MCF 10A (cell line): ENCODE data around the gene KREMEN1. TPM values are rescaled to one million over a fixed set of nuclear protein-coding genes. Genes with fewer than 3 reads are reported as not detected.

Experiments used
- BruUV-seq: library from RNA; stranded (reverse); fragments of 400-500 nt; replicated peaks from 2 replicates; lab custom pipeline; 2021; lab: Mats Ljungman, UMichigan
- CTCF ChIA-PET: fragments of 300-600 bp; sonication (Branson Sonifier 250); formaldehyde crosslinking; extraction: SDS; loops from one replicate; lab custom pipeline; 2021; ENCODE audit warnings: antibody characterized with exemption, inconsistent platforms; lab: Yijun Ruan, JAX
- POLR2A ChIA-PET: fragments of 300-600, 350-650 bp; sonication (Branson Sonifier 250); formaldehyde crosslinking; extraction: SDS; loops from one replicate; lab custom pipeline; 2020; ENCODE audit warnings: antibody characterized with exemption, inconsistent platforms; lab: Yijun Ruan, JAX
- DNase-seq: peaks from one replicate; pipeline ENCODE4 v3.0.0-alpha.2; 2018; ENCODE audit not compliant: unreplicated experiment
- H3K27ac Mint-ChIP-seq: one replicate; pipeline ENCODE4 v1.8.0; 2022; ENCODE audit warnings: mild to moderate bottlenecking, low read depth, mixed read lengths; ENCODE audit not compliant: unreplicated experiment
- H3K27me3 Mint-ChIP-seq: one replicate; pipeline ENCODE4 v1.8.0; 2022; ENCODE audit warnings: mixed read lengths; ENCODE audit not compliant: insufficient read depth, unreplicated experiment
- H3K36me3 Mint-ChIP-seq: one replicate; pipeline ENCODE4 v1.8.0; 2022; ENCODE audit warnings: mild to moderate bottlenecking, moderate library complexity, mixed read lengths; ENCODE audit not compliant: insufficient read depth, unreplicated experiment
- H3K4me1 Mint-ChIP-seq: one replicate; pipeline ENCODE4 v1.8.0; 2022; ENCODE audit warnings: mixed read lengths; ENCODE audit not compliant: insufficient read depth, unreplicated experiment
- H3K4me3 Mint-ChIP-seq: one replicate; pipeline ENCODE4 v1.8.0; 2022; ENCODE audit warnings: mild to moderate bottlenecking, moderate library complexity, mixed read lengths; ENCODE audit not compliant: unreplicated experiment
- H3K9me3 Mint-ChIP-seq: one replicate; pipeline ENCODE4 v1.8.0; 2022; ENCODE audit warnings: mixed read lengths; ENCODE audit not compliant: unreplicated experiment
- intact Hi-C: fragments of 100-400 bp; cut with micrococcal nuclease; formaldehyde crosslinking; loops from 2 replicates; pipeline ENCODE4 v1.14.1; 2022
- total RNA-seq: library from RNA; stranded (reverse); gene quantifications from 2 replicates; pipeline ENCODE4 v1.2.3, GENCODE V29; 2022
- TF ChIP-seq, protein P1 (sequence below): fragments of 200-600 bp; IDR thresholded peaks from one replicate; pipeline ENCODE4 v1.8.0; 2022; ENCODE audit warnings: antibody characterized with exemption, mild to moderate bottlenecking; ENCODE audit not compliant: unreplicated experiment

Gene KREMEN1
- total RNA-seq, 1 experiment from 2014 or later, result 3.6 TPM

GRCh38 chr22:29028468-29028867 is 44.4 kb upstream of the KREMEN1 start:
- TF ChIP-seq, protein P1, sequence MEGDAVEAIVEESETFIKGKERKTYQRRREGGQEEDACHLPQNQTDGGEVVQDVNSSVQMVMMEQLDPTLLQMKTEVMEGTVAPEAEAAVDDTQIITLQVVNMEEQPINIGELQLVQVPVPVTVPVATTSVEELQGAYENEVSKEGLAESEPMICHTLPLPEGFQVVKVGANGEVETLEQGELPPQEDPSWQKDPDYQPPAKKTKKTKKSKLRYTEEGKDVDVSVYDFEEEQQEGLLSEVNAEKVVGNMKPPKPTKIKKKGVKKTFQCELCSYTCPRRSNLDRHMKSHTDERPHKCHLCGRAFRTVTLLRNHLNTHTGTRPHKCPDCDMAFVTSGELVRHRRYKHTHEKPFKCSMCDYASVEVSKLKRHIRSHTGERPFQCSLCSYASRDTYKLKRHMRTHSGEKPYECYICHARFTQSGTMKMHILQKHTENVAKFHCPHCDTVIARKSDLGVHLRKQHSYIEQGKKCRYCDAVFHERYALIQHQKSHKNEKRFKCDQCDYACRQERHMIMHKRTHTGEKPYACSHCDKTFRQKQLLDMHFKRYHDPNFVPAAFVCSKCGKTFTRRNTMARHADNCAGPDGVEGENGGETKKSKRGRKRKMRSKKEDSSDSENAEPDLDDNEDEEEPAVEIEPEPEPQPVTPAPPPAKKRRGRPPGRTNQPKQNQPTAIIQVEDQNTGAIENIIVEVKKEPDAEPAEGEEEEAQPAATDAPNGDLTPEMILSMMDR, result no peak
- no TSS peak for BruUV-seq
- Mint-ChIP-seq H3K4me3 (no peak overlapping the region), H3K9me3 (no peaks in the 10 kb centered on the region), H3K27ac (no peak overlapping the region), H3K36me3 (no peaks in the 10 kb centered on the region), H3K4me1 (peaks cover 22% of the 10 kb centered on the region), H3K27me3 (no peaks in the 10 kb centered on the region)
- intact Hi-C loops, result no loop called here
- DNase-seq, result no peak
- ChIA-PET POLR2A (interaction anchor here (0.6 kb wide), 1 partner anchor 124 kb away, joined by 4 read pairs; no protein-coding TSS in a partner anchor), CTCF (interaction anchor here (0.9 to 1.8 kb wide), 3 partner anchors 12 to 428 kb away, joined by 3 to 7 read pairs (median 4); no protein-coding TSS in a partner anchor)

DNA sequence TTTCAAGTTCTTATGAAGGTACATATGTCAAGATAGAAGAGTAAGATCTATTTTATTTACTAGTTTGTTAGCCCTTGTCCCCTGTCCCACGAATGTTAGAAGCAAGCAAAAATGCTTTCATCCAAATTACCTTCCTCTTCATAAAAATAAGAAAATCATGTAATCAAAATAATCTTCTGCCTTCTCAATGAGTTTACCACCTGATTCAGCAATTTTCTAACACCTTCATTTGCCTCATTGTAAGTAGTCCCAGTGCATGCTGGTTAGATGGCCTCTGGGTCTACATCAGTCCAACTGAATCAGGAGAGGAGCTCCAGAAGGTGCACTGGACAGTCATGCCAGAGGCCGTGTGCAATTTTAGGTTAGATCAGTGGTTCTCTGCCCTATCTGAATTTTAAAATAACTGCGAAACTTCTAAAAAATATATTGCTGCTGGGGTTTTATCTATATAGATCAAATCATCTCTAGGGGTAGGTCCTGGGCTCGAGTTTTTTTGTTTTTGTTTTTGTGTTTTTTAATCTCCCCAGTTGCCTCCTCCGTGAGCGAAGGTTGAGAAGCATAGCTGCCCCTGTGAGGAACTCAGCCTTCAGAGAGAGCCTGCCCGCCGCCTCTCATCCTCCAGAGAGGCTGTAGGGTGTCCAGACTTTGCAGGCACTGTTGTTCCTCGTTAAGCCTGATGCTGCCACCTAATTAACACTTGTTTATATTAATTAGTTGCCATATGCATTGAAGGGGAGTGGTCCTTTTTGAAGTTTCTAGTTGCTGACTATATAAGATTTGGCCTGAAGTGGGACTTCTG is 43.4 kb upstream of the KREMEN1 start:
- Mint-ChIP-seq H3K36me3 (no peaks in the 10 kb centered on the region), H3K4me3 (no peak overlapping the region), H3K27ac (no peak overlapping the region), H3K27me3 (no peaks in the 10 kb centered on the region), H3K4me1 (peaks cover 22% of the 10 kb centered on the region), H3K9me3 (no peaks in the 10 kb centered on the region)
- TF ChIP-seq, protein P1, result no peak
- CTCF ChIA-PET, result interaction anchor here (0.5 to 3.4 kb wide), 4 partner anchors 11 to 429 kb away, joined by 3 to 21 read pairs (median 6); no protein-coding TSS in a partner anchor
- no peak for DNase-seq
- no TSS peak for BruUV-seq
- POLR2A ChIA-PET, result interaction anchor here (0.6 to 2.4 kb wide), 2 partner anchors 52 to 185 kb away, joined by 3 to 8 read pairs; no protein-coding TSS in a partner anchor
- intact Hi-C loops, result no loop called here

DNA sequence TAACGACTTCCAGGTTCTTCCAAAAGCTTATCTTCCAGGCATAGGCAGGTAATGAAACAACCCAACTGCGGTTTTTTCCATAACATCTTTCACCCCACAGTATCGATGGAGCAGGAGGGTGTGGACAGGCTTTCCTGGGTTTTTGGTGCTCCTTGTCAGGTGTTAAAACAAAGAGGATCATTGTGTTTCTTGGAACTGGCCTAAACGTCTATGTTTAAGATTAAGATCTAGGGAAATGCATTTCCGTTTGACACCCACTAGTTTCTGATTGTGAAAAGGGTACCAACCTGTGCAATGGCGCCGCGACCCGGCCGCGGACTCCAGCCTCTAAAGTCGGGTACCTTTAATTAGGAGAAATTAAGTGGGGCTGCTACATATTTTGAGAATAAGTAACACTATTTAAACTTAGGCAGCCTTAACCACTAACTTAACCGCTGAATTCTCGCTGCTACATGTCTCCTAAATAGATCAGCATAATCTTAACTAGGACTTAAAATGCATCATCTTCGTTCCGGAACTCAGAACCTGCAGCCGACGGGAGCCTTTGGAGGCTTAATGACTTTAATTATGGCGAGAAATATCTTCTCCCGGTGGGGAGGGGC is 42.7 kb upstream of the KREMEN1 start:
- TF ChIP-seq, protein P1, result no peak
- ChIA-PET CTCF (interaction anchor here (1.8 to 3.4 kb wide), 2 partner anchors 10 to 174 kb away, joined by 7 to 21 read pairs; no protein-coding TSS in a partner anchor), POLR2A (interaction anchor here (0.6 to 2.4 kb wide), 6 partner anchors 53 to 323 kb away, joined by 3 to 8 read pairs (median 6); no protein-coding TSS in a partner anchor)
- DNase-seq, result peak; percentile 40
- intact Hi-C loops, result loop anchor here (5.0 kb wide), 1 partner anchor 133 kb away; no protein-coding TSS in a partner anchor
- Mint-ChIP-seq H3K27me3 (no peaks in the 10 kb centered on the region), H3K9me3 (no peaks in the 10 kb centered on the region), H3K27ac (peak overlapping the region; percentile 31), H3K4me1 (peaks cover 22% of the 10 kb centered on the region), H3K36me3 (no peaks in the 10 kb centered on the region), H3K4me3 (peak overlapping the region; percentile 83)
- no TSS peak for BruUV-seq
